Stimulated activated naive CD8-positive, alpha-beta T cell treated with anti-CD3 and anti-CD28 coated beads, Interleukin-15, amount 100 ng/mL, for 72 hours (primary cell): ENCODE data around the gene SMC6.
A peak's percentile ranks its signal among the peaks of the same experiment; 100 is the strongest.

Experiments used
- ATAC-seq: fragments of 150-1000 bp; cut with Tn5 transposase; 2 replicates; pipeline ENCODE4 v1.10.0; 2021; ENCODE audit warnings: mild to moderate bottlenecking, moderate library complexity
- DNase-seq, 2 donors: peaks; one replicate each; pipeline ENCODE4 v3.0.0; 2021 to 2022
- H3K27ac Mint-ChIP-seq, 2 donors: one replicate each; pipeline ENCODE4 v1.8.0; 2022; ENCODE audit warnings: mild to moderate bottlenecking in 2 of 2, mixed read lengths in 2 of 2, moderate library complexity in 2 of 2
- H3K27me3 Mint-ChIP-seq: one replicate; pipeline ENCODE4 v1.8.0; 2022; ENCODE audit warnings: mixed read lengths
- H3K4me1 Mint-ChIP-seq: one replicate; pipeline ENCODE4 v1.8.0; 2022; ENCODE audit warnings: mild to moderate bottlenecking, mixed read lengths
- H3K4me3 Mint-ChIP-seq, 2 donors: one replicate each; pipeline ENCODE4 v1.8.0; 2022; ENCODE audit warnings: mild to moderate bottlenecking in 2 of 2, mixed read lengths in 2 of 2, moderate library complexity in 1 of 2
- H3K9me3 Mint-ChIP-seq, 2 donors: one replicate each; pipeline ENCODE4 v1.8.0; 2022; ENCODE audit warnings: mixed read lengths in 2 of 2

The SMC6 gene

GRCh38 chr2:17657759-17658158 is 95.9 kb downstream of the SMC6 start:
- no peaks in the 10 kb centered on the region for H3K9me3 Mint-ChIP-seq
- peak overlapping the region in 1 of 2 donors; percentile 47 for H3K27ac Mint-ChIP-seq
- no peak for ATAC-seq
- DNase-seq, result no peak
- no peaks in the 10 kb centered on the region for H3K4me1 Mint-ChIP-seq
- no peak overlapping the region for H3K4me3 Mint-ChIP-seq
- H3K27me3 Mint-ChIP-seq, result no peaks in the 10 kb centered on the region

DNA sequence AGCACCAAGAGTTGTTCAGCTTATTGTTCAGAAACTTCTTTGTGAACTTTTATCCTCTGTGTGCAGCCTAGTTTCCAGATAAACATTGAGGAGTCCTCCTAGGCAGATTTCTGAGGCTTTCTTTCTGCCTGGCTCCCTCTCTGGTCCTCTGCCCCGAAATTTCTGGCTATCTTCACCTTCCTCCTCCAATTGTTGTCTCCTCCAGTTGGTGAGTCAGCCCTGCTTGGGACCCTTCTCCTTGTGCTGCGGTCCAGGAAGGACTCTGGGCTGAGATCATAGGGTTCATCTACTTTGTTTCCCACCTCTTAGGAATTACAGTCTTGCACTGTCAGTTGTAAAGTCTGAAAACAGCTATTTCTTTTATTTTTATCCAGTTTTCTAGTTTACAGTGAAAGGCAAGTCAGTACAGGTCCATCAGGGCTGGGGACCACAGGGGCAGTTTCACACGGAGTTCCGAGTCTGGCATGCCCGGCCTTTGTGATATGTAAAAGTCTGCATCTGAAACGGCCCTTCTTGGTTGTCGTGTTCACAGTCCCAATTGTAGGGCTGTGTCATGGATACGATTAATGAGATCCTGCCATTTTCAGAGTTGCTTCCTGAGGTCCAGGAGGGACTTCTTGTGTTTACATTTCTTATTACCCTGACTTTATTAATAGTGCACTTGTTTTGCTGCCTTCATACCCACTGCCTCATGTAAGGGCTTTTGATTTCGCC is 100.8 kb downstream of the SMC6 start:
- no peak for ATAC-seq
- no peaks in the 10 kb centered on the region for H3K9me3 Mint-ChIP-seq

GRCh38 chr2:17649026-17649425 is 104.6 kb downstream of the SMC6 start:
- no peak overlapping the region for H3K4me3 Mint-ChIP-seq
- no peak overlapping the region for H3K27ac Mint-ChIP-seq
- no peaks in the 10 kb centered on the region for H3K9me3 Mint-ChIP-seq
- no peaks in the 10 kb centered on the region for H3K27me3 Mint-ChIP-seq
- H3K4me1 Mint-ChIP-seq, result no peaks in the 10 kb centered on the region
- DNase-seq (no peak), ATAC-seq (peak; percentile 8)

More for the DNA sequence above, 100.8 kb downstream of the SMC6 start:
- no peaks in the 10 kb centered on the region for H3K4me1 Mint-ChIP-seq
- H3K27ac Mint-ChIP-seq, result no peak overlapping the region
- no peaks in the 10 kb centered on the region for H3K27me3 Mint-ChIP-seq
- no peak overlapping the region for H3K4me3 Mint-ChIP-seq
- DNase-seq, result no peak

- H3K9me3 Mint-ChIP-seq, result no peaks in the 10 kb centered on the region
- DNase-seq (no peak), ATAC-seq (no peak)
- no peak overlapping the region for H3K4me3 Mint-ChIP-seq
- no peaks in the 10 kb centered on the region for H3K27me3 Mint-ChIP-seq
- no peak overlapping the region for H3K27ac Mint-ChIP-seq
- H3K4me1 Mint-ChIP-seq, result no peaks in the 10 kb centered on the region
Measured at GRCh38 chr2:17648581-17648980, 105.0 kb downstream of the SMC6 start.

DNA sequence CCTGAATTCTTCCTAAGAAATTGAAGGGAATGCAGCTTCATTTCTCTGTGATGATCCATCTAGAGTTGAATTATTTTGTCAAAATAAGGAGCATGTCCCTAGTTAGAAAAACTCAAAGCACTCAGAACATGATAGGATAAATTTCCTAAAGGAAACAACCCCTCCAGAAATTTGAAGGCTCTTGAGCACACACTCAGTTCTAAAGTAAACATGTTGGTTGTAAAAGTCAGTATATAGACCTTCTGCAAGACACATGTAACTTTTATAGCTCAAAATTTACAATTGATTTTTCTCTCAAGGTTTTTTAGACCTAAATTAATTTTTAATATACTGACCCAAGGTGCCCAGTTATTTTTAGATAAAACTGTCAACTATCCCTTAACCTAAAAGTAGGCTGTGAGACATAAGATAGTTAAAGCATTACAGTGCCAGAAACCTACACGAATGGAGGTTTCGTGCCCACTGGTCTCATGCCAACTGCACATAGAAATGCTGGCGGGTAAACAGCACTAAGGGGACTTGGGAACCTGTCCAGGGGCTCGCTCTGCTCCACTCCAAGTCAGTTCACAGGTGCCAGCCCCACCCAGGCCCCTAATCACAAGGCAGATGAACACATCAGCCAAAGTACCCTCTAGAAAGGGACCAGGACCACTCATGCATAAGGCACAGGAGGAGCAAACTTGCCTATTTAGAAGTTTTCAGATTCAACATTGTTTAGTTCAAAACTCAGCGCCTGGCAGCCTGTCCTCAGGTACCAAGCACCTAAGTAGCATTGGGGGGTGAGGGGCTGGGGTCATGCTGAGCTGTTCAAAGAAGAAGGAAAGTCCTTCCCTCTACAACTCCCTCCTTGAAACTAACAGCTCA is 106.5 kb downstream of the SMC6 start:
- DNase-seq, result no peak
- Mint-ChIP-seq H3K27ac (no peak overlapping the region), H3K4me3 (no peak overlapping the region), H3K9me3 (no peaks in the 10 kb centered on the region), H3K4me1 (peaks cover 6% of the 10 kb centered on the region), H3K27me3 (no peaks in the 10 kb centered on the region)
- ATAC-seq, result no peak

DNA sequence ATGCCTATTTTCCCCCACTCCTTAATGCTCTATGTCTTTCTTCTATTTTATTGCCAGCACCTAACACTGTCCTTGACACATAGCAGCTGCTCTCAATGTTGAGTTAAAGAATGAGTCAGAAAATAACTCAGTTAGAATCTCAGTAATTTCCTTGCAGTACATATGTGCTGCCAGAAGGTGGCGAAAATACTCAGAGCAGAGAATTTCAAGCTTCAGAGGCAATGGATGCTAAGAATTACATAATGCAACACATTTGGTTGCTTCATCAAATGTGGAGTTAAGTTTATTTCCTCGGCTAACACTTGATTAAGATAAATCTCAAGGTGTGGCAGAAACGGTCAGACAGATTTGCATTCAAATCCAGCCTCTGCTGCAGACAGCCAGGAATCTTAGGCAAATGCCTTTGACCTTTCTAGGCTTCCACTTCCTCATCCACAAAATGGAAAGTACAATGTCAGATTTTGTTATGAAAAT is 107.5 kb downstream of the SMC6 start:
- no peak overlapping the region for H3K4me3 Mint-ChIP-seq
- H3K27me3 Mint-ChIP-seq, result no peaks in the 10 kb centered on the region
- peaks cover 6% of the 10 kb centered on the region for H3K4me1 Mint-ChIP-seq
- peak overlapping the region in 1 of 2 donors; percentile 5 for H3K27ac Mint-ChIP-seq
- H3K9me3 Mint-ChIP-seq, result no peaks in the 10 kb centered on the region
- DNase-seq (peak; percentile 47 to 55), ATAC-seq (peak; percentile 74)

DNA sequence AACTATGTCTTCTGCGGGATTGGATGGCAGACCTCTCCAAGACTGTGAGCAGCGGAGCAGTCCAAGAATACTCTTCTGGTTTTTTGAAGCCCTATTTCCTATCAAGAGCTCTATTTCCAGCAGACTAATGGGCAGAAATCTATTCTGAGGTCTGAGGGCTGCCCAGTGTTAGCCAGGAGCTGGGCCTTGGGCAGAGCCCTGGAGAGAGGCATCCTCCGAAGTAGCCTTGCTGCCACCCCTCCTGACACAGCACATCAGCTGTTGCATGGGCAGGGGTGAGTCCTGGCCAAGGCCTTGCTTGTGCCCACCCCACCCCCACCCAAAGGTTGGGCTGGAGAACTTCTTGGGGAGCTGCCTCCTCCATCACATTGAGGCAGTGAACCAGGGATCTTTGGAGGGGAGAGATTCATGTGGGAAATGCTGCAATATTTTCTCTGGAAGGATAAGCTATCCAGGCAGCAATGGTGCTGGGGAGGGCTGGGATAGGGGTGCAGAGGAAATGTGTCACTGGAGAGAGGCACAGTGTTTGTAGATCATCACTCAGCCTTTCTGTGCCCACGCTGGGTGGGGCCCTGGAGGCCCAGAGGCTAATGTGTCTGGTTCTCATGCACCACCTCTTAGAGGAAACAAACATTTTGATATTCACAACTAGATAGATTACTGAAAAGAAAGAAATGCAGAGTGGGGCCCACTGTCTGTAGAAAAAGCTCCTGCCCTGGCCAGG is 108.5 kb downstream of the SMC6 start:
- no peak overlapping the region for H3K27ac Mint-ChIP-seq
- H3K4me3 Mint-ChIP-seq, result no peak overlapping the region
- H3K27me3 Mint-ChIP-seq, result no peaks in the 10 kb centered on the region
- no peaks in the 10 kb centered on the region for H3K9me3 Mint-ChIP-seq
- peaks cover 6% of the 10 kb centered on the region for H3K4me1 Mint-ChIP-seq
- no peak for DNase-seq
- ATAC-seq, result no peak

DNA sequence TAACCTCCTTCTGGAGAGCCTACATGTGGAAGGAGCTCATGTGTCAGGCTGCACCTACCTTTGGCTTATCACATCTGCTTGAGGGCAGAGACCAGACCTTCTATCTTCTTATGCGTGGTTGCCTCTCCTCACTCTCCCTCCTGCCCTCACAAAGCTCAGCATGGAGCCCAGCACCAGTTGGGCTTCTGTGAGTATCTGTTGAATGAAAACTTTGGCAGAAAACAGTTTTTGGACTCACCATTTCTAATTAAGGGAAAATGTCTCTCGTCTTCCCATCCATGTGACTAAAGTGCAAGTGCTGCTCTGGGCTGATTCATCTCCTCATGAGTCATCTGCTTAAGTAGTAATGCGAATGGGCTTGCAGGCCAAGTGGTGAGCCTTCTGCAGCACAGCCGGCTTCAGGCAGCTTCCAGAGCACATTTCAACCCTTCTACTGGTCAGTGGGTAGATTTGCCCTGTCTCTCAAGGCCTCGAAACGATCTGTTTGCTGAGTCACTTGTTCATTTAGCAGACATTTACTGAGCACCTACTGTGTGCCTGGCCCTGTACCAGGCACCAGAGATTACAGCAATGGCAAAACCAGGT is 110.5 kb downstream of the SMC6 start:
- Mint-ChIP-seq H3K9me3 (no peaks in the 10 kb centered on the region), H3K4me3 (no peak overlapping the region), H3K27ac (peak overlapping the region in 1 of 2 donors; percentile 84), H3K27me3 (no peaks in the 10 kb centered on the region), H3K4me1 (peaks cover 6% of the 10 kb centered on the region)
- DNase-seq, result no peak
- no peak for ATAC-seq

DNA sequence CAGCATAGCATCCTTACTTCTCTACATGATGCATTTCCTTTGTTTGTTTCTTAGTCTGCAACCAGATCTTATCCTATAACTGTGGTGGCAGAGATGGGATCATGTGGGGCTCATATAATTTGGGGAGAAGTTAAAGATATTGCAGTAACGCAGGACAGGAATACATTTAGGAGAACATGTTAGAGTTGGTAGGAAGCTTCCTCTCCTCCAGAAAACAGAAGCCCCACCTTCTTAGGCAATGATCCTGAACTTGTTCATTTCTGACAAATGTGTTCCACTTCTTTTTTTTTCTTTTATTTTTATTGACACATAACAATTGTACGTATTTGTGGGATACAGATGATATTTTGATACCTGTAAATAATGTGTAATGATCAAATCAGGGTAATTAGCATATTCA is 113.2 kb downstream of the SMC6 start:
- Mint-ChIP-seq H3K4me1 (peaks cover 6% of the 10 kb centered on the region), H3K9me3 (no peaks in the 10 kb centered on the region), H3K27me3 (no peaks in the 10 kb centered on the region), H3K4me3 (no peak overlapping the region), H3K27ac (no peak overlapping the region)
- DNase-seq, result no peak
- ATAC-seq, result no peak

DNA sequence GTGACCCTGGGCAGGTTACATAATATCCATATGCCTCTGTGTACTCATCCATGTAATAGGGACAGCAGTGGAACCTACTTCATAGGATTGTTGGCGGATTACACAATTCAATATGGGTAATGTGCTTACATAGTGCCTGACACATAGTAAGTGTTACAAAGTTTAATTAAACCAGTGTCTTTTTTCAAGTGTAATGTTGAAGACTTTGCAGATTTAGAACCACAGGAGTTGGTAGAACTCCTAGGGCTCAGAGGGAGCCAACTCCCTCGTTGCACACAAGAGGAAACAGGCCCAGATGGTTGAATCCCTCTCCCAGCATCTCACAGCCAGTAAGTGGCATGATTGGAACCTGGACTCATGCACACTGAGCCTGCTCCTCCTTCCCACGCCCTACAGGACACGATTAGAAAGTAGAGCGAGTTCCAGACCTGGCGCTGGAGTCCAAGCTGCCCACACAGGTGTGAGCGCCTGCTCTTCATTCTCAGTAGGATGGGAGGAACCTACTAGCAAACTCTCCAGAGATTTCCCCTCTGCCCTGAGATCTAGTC is 115.3 kb downstream of the SMC6 start:
- no peaks in the 10 kb centered on the region for H3K27me3 Mint-ChIP-seq
- no peak overlapping the region for H3K27ac Mint-ChIP-seq
- ATAC-seq (no peak), DNase-seq (no peak)
- no peaks in the 10 kb centered on the region for H3K9me3 Mint-ChIP-seq
- H3K4me1 Mint-ChIP-seq, result peaks cover 5% of the 10 kb centered on the region
- no peak overlapping the region for H3K4me3 Mint-ChIP-seq

DNA sequence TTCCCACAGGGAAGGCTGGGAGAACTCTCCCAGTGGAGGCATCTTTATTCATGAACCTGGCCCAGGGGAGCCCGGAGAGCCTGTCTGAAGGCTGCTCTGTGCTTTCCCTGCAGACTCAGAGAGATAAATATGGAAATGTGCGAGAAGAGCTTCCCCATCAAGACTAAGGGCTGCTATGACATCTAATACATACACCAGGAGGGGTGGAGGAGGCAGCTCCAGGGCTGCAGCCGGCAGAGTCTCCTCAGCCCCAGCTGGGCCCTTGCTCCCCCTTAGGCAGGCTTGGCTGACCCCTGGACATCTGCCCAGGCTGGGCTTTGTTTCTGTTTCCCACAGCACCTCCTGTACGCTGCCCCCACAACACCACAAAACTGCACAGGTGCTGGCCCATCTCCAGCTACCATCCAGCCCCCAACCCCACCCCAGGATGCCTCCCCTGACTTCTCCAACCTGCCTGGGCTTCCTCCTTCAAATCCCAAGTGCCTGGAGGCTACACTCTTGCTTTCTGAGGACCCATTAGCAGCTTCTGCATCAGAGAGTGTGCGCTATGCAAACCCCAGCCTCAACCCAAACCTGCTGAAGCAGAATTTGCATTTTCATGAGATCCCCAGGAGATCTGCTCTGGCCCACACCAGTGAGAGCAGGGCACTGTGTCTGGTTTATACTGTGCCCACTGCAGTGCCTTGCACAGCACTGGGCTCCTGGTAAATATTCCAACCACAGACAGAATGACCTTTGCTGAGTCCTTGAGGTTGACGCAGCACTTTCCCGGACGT is 116.3 kb downstream of the SMC6 start:
- H3K9me3 Mint-ChIP-seq, result no peaks in the 10 kb centered on the region
- no peaks in the 10 kb centered on the region for H3K27me3 Mint-ChIP-seq
- ATAC-seq (peak; percentile 10), DNase-seq (no peak)
- H3K27ac Mint-ChIP-seq, result no peak overlapping the region
- H3K4me1 Mint-ChIP-seq, result no peaks in the 10 kb centered on the region
- no peak overlapping the region for H3K4me3 Mint-ChIP-seq

DNA sequence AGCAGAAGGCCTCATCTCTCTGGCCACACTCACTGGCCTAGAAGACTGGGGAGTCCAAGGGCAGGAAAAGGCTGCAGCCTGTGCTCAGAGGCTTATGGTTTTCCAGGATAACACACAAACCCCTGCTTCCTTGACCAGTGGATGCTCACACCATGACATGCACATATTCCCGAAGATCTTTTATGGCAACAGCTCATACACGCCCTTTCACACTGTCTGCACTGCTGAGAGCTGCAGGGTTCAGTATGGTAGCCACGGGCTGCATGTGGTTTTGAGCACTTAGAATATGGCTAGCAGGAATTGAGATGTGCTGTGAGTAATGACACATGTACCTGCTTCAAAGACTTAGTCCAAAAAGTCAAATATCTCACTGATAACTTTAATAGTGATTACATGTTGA is 117.4 kb downstream of the SMC6 start:
- no peak for ATAC-seq
- Mint-ChIP-seq H3K27ac (no peak overlapping the region), H3K9me3 (no peaks in the 10 kb centered on the region), H3K27me3 (no peaks in the 10 kb centered on the region), H3K4me3 (no peak overlapping the region), H3K4me1 (no peaks in the 10 kb centered on the region)
- no peak for DNase-seq

- H3K4me1 Mint-ChIP-seq, result no peaks in the 10 kb centered on the region
- DNase-seq (no peak), ATAC-seq (no peak)
- no peak overlapping the region for H3K4me3 Mint-ChIP-seq
- H3K9me3 Mint-ChIP-seq, result no peaks in the 10 kb centered on the region
- no peaks in the 10 kb centered on the region for H3K27me3 Mint-ChIP-seq
- H3K27ac Mint-ChIP-seq, result no peak overlapping the region
Measured at GRCh38 chr2:17634997-17635396, 118.6 kb downstream of the SMC6 start.

DNA sequence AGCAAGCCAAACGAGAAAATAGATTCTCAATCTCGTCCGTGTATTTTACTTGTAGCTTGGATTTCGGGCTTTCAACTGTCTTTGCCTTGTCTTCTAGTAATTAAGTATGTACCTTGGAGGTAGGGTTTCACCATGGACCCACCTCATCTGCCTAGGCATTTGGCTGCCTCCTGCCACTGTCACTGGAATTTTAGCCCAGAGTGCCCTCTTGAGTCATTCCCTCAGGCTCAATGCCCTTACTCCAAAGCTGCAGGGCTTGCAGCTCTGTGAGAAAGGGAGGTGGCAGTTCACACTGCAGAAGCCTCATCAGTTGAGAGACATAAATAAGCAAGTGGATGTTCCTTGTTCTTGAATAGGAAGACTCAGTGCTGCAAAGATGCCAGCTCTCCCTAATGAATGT is 123.5 kb downstream of the SMC6 start:
- Mint-ChIP-seq H3K27me3 (peaks cover 8% of the 10 kb centered on the region), H3K4me1 (no peaks in the 10 kb centered on the region), H3K4me3 (no peak overlapping the region), H3K9me3 (no peaks in the 10 kb centered on the region), H3K27ac (no peak overlapping the region)
- ATAC-seq (no peak), DNase-seq (no peak)
